ENCODE results near the gene TAF3.
A peak's percentile ranks its signal among the peaks of the same experiment; 100 is the strongest.

The TAF3 gene

DNA sequence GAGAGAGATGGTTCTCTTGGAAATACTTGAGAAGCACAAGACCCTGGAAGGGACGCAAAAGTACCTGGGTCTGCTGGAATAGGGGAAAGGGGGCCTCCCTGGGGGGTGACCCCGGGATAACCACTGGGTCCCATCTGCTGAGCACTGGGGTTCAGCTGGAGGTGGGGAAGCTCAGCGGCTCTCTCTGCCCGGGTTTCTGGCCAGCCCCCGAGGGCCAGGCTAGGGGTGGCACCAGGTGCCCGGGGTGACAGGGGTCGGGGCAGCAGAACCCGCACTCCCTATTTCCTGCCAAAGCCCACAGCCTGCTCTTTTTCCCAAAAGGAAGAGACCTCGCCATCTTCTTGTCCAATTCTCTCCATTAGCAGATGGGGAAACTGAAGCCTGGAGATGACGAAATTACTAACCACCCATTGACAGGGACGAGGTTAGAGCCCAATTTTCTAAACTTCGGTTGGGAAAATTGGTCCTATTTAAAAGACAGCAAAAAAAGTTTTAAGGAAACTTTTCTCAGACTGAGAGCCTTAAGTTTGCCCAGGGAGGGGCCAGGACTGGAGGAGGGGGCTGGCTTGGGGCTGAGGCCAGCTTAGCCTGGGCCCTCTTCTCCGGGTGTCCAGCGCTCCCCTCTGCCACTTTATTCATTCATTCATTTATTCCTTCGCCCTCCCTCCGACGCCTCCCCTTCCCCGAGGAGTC is 218.3 kb downstream of the TAF3 start:
- DNase-seq, result no peak

- no peak for DNase-seq
Observed at GRCh38 chr10:8037199-8037801, 219.0 kb downstream of the TAF3 start.

DNA sequence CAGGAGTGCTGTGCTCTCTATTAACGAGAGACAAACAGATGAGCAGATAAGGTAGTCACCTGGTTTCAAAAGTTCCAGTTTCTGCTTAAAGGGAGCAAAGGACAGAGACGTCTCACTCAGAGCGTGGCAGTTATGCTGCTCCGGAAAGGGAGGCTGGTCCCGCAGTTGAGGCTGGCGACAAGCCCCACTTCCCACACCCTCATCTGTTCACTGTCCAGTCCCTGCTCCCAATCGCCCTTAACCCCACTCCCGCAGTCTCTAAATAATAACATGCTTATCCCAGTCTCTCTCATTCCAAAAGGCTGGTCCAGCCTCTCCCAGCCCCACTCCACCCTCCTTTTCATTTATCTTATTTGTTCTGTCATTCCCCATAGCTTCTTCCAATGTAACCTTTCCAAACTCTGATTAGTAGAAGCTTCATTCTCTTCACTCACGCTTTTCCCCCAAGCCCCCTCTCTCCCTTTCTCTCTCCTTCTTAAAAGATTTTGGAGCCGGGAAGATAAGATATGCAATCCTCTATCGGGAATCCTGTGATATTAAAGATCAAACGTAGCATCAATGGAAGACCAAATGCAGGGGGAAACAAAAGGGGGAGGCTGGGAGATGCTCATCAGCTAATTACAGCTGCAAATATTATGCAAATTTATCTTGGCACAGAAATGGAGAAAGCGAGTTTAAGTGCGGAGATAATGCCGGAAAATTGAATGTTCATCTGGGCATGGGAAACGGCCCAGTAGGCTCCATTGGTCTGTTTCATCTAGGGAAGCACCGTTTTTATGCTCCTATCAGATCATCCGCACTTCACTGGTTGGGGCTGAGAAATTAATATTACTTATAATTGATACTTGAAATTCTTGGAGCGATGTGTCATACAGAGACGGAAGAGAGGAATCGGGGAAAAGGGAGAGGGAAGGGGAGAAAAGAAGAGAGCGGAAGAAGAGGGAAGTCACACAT is 219.9 kb downstream of the TAF3 start:
- no peak for DNase-seq

DNA sequence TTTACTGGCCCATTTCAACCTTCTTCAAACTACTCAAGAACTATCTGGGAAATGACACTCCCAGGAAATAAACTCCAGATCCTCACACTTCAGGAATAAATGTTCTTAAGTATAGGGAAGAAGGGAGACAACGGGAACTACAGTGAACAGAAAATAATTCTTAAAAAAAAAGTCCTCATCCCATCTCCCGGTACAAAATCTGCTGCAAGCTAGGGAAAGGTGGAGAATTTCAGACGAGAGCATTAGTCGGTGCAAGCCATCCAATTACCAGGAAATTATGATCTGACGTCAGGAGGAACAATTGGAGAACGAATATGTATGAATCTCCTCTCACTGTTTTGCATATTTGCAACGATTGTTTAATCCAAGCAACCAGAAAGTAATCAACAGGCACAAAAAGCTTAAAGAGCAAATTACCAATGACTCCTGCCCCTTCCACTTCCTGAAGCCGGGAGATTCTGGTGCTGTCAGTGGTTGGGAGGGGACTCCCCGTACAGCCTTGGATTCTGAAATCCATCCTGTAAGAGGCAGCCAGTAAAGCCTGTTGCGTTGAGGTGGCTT is 221.1 kb downstream of the TAF3 start:
- no peak for DNase-seq

GRCh38 chr10:8040651-8041050 is 222.3 kb downstream of the TAF3 start:
- no peak for DNase-seq

- no peak for DNase-seq
Observed at GRCh38 chr10:8041284-8041991, 223.1 kb downstream of the TAF3 start.

GRCh38 chr10:8041992-8042720 is 223.9 kb downstream of the TAF3 start:
- no peak for DNase-seq

- DNase-seq, result no peak
Observed at GRCh38 chr10:8042721-8043568, 224.6 kb downstream of the TAF3 start.

GRCh38 chr10:8043569-8044306 is 225.4 kb downstream of the TAF3 start:
- DNase-seq, result no peak

- no peak for DNase-seq
Observed at GRCh38 chr10:8044331-8044907, 226.1 kb downstream of the TAF3 start.

GRCh38 chr10:8044908-8045725 is 226.8 kb downstream of the TAF3 start:
- DNase-seq, result no peak

- no peak for DNase-seq
Observed at GRCh38 chr10:8045726-8046494, 227.6 kb downstream of the TAF3 start.

- DNase-seq, result no peak
Observed at GRCh38 chr10:8047452-8048280, 229.4 kb downstream of the TAF3 start.

DNA sequence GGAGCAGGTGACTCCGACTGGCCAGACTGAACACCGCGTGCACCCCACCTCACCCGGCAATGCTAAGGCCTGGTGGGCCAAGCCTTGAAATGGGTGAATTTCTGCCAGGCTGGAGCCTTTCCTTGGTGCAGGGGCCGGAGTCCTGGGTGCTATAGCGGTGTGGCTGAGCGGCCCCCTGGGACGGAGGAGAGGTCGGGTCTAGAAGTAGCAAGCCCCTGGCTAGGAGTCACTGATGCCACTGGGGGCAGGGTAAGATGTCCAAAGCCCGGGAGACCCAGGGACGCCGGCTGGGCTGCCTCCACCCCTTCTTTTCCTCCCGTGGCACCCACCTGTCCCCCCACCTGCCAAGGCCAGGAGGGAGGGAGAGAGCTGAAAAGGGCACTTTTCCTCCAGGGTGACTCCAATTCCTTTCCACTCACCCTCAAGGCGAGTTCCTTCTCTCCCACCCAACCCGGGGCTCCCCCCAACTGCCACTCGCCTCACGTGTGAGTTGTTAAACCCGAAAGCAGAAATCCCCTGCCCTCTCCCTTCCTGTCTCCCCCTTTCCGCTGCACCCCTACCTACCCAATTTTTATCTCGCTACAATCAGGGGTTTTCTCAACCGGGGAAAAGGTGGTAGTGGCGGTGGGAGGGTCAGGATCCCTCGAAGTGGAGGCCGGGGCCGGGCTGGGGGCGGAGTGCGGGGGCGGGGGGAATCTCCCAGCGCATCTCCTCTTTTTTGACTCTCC is 230.1 kb downstream of the TAF3 start:
- peak; percentile 56 for DNase-seq

GRCh38 chr10:8049045-8049864 is 230.9 kb downstream of the TAF3 start:
- DNase-seq, result peak; percentile 36
